Dermis microvascular lymphatic vessel endothelial cell (primary cell): ENCODE results near the gene RCAN2. TPM values are rescaled to one million over a fixed set of nuclear protein-coding genes. Genes with fewer than 3 reads are reported as not detected.

ENCODE experiments used
- DNase-seq, 2 donors: peaks; one replicate each; pipeline versions ENCODE4 v3.0.0 to v3.0.0-alpha.2; 2010; ENCODE audit warnings: low read depth in 2 of 2
- total RNA-seq: library from RNA; depleted of rRNA; stranded (reverse); fragments of >200 nt; gene quantifications from 2 replicates; pipeline ENCODE4 v1.2.1, GENCODE V29; 2014

Gene RCAN2
- total RNA-seq: 0.25 and 0.26 TPM in 2 replicates

DNA sequence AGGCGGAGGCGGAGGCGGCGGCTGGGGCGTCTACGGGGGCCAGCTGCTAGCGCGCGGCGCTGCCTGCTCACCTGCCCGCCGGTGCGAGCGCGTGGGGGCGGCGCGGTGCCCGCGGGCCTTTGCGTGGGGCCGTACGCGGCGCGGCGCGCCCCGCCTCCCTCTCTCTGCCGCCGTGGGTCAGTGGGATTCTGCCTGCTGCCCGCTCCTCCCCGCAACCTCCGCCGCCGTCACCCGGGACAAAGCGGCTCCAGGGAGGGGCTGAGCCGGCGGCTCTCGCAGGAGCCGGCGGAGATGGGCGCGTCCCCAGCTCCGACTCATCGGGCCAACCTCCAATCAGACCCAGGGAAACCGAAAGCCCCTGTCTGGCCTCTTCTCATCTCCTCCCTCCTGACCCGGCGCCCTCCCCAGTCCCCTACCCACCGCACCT lies at the start of gene RCAN2:
TSS of gene RCAN2 (minus strand) at position 249 of the 427 bp plus-strand sequence.
- DNase-seq: peak in 1 of 2 donors; percentile 12

DNA sequence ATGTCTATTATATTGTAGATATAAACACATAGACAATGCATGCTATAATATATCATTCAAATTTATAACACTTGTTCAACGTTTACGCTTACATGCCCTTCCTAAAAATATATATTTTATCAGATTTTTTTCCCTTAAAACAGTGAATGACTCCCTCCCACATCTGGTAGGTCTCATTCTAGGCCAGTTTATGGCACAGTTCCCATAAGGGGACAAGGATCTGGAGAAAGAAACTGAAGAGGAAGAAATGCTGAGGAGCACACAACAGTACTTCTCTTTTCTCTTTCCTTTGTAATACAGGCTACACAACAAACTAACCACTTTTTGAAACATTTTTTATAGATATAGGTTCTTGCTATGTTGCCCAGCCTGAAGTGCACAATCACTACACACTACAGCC lies 48.6 kb upstream of the RCAN2 start:
- no peak for DNase-seq

DNA sequence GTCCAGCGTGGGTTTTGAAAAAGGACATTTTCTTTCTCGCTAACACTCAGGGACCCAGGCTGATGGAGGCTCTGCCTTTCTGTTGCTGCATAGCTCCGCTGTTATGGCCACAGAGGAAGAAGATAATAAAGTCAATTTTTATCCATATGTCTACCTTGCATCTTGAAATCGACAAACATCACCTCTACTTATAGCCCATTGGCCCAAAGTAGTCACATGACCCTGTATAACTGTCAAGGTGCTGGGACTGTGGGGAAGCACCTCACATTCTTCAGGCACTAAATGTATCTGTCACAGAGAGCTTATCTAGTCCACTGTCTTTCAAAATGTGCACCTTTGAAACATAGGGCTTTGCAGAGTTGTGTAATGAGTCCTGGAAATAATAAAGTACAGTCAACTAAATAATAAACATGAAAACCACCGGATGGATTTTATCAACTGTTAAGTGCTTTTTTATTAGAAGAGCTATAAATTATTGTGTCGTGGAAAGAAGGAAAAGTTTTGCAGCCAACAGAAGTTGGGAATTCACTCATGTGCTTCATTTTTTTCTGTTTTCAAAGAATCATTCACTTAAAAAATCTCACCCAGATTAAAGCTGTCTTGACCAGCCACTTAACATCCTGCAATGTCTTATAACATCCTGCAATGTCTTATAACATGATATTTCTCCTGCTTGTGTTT lies 47.7 kb upstream of the RCAN2 start:
- no peak for DNase-seq

DNA sequence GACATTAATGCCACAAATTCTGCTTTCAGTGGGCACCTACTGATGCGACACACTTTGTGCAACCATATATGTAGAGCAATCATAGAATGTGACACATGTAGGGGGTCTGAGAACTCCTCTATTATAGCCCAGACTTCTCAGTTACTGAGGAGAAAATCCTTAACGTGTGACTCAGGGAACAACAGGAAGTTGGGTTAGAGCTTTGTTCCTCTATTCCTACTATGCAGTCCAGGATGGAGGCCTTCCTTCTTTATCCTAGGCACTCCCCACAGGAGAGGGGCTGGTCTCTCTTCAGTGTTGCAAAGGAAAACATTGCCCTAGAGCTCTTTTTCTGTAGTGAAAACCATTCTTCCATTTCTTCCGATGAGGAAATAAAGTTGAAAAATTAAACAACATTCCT lies 39.6 kb upstream of the RCAN2 start:
- no peak for DNase-seq

DNA sequence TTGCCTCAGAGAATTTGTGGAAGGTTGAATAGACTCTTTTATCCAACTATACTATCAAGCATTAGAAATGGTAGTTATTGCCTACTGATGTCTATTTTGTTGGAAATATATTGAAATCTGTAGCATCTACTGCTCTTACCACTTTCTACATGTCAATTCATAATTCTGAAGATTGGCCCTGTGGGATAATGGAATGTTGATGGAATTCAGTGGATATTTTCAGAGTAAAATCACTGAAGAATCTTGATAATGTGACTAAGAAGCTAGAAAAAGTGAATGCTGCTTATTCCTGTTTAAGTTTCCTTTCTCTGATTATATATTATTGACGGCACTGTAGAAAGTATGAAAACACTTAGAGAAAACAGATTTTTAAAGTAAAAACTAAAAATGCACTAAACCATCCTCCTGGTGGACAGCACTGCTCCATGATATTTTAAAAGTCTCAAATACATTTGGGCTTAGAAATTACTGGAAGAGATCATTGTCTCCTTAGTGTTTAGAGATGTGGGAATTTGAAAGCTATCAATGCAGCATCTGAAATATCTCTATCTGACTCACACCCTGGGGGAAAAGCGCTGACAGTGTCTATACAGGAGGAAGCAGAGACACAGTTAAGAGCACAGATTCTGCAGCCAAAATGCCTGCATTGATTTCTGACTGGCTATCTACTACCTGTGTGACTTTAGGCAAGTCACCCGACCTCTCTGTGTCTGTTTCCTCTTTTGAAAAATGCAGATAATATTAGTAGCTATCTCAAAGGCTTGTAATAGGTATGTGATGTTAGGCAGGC lies 37.9 kb upstream of the RCAN2 start:
- DNase-seq: no peak

DNA sequence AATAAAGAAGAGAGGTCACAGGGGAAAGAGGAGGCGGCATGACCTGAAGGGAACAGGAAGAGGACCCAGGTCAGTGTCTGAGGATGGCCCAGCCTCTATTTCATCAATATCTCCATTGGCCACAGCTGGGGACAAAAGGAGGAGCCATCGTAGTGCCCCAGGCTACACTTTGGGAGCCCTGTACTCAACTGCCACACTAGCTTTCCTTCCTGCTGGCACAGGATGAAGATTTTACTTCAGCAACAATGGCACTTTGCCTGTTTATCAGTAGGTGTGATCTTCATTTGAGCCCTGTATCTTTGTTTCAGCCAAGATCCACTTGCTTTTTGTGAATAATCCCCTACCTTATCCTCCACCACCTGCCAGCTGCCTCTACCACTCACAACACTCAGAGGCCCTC lies 35.4 kb upstream of the RCAN2 start:
- no peak for DNase-seq

- no peak for DNase-seq
Observed at GRCh38 chr6:46525583-46525982, 34.3 kb upstream of the RCAN2 start.

GRCh38 chr6:46521464-46521971 lies 30.3 kb upstream of the RCAN2 start:
- no peak for DNase-seq

DNA sequence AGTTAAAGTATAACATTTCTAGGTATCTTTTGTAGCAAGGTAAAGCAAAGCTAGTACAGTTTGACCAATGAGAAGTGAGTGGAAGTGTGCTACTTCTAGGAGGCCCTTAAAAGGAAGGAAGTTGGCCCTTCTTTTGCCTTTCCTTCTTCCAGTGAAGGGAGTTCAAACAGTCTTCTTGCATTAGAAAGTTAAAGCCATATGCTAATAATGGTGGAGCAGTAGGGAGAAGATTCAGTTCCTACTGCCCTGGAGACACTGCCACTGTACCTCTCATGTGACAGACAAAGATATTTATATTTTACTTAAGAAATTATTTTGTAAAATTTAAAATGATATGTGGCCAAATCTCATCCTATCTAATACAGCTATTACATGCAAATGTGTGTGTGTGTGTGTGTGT lies 26.0 kb upstream of the RCAN2 start:
- DNase-seq: no peak

- no peak for DNase-seq
Observed at GRCh38 chr6:46513533-46513932, 22.3 kb upstream of the RCAN2 start.

- DNase-seq: no peak
Observed at GRCh38 chr6:46511320-46511719, 20.1 kb upstream of the RCAN2 start.

- DNase-seq: no peak
Observed at GRCh38 chr6:46510651-46511050, 19.4 kb upstream of the RCAN2 start.

DNA sequence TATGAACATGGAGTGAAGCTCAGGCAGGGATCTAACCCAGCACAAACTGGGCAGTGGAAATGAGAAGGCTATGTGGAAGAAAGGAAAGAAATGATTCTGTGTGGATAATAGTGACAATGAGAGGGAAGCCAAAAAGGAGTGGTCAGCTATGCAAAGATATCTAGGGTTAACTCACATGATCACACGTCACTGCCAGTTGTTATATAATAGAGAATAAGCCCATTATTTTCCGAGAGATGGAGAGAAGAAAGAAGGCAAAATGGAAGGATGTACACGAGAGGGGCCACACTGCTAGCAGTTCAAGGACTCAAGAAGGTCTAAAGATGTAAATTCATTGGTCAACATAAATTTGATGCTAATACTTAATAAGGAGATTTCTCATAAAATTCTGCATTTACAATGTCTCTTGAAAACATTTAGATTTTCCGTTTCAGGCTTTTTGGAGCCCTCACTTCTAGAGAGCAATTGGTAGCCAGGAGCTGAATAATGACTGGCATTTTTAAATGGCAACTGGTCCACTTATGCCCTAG lies 18.8 kb upstream of the RCAN2 start:
- no peak for DNase-seq

GRCh38 chr6:46509063-46509462 lies 17.8 kb upstream of the RCAN2 start:
- no peak for DNase-seq

DNA sequence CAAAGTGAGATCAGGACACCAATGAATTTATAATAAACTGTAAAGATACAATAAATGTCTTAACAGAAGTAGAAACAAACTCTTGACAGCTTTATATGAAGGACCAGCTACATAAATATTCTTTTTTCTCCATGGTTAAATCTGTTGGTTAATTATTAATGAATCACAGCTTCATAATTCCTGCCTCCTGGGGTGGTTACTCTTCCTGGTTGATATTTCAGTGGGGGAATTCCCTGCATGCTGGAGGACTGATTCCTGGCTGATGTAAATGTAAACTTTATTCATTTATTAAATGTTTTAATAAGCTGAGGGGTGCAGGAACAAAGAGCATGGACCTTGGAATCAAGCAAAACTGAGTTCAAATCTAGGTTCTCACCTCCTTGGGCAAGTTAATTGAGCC lies 16.2 kb upstream of the RCAN2 start:
- DNase-seq: no peak

DNA sequence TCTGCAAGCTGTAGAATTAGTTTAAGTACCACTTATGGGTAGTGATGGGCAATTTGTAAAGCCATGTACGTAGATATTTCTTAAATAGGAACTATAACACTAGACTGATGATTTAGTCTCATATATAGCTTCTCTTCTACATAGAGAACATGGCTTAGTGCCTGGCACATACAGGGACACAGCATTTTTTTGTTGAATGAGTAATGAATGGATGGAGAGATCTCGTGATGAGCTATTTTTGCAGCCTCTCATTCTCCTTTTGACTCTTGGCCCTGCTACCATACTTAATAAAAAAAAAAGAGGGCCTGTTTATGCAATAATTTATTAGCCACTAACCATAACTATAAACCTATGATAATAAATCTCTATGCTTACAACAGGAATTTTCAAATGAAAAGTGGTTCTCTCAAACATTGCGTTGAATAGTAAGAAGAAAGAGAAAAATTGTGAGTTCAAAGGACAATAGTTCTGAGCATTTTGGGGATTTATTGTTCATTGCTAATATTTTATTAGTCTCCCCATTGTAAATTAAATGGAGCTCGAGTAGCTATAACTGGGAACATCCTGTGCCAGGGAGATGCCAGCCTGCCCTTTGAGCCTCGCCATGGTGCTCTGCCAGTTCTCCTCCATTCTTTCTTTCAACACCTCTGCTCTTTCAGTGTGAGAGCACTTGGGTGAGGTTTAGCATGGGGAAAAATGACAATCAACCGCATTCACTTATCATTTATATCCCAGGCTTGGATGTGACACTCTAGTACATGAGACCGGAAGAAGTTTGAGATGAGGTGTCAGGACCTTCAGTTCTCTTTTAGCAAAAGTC lies 14.7 kb upstream of the RCAN2 start:
- DNase-seq: no peak

DNA sequence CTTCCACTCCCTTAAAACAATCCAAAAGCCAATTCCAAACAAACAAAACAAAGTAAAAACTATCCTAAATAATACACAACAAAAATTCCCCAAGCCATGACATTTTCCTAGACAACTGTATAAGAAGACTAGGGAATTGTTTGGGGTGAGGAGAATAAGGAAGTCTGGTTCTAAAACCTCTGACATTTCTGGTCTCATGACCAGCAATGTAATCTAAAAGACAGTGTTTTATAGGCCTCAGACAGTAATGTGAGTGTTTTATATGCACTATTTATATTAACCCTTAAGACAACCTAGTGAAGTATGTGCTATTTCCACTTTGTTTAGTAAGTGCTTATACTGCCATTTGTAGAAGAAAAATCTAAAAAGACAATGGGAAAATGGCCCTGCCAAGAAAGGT lies 13.0 kb upstream of the RCAN2 start:
- no peak for DNase-seq

DNA sequence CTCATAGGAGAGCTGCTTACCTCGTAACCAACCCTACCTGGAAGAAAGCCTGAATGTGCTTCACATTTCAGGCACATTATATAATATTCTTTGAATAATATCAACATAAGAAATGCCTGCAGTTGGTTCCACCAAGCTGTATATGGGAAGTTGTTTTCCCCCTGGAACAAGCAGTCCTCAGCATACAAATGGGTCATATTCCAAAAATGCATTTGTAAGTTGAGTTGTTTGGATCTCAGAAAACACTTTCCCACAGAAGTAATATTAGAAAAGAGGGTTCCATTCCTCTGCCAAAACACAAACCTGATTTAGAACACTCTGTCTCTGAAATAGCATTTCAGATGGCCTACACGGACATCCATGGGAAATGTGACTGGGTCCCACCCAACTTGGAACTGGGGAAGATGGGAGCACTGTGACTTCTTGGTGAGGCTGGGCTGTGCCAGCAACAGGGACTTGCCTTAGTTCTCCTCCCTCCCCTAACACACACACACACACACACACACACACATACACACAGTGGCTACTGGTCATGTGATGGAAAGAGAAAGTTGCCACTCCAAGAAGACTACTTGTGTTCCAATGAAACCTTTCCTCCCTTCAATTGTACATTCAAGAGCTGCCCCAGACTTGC lies 11.4 kb upstream of the RCAN2 start:
- DNase-seq: no peak

DNA sequence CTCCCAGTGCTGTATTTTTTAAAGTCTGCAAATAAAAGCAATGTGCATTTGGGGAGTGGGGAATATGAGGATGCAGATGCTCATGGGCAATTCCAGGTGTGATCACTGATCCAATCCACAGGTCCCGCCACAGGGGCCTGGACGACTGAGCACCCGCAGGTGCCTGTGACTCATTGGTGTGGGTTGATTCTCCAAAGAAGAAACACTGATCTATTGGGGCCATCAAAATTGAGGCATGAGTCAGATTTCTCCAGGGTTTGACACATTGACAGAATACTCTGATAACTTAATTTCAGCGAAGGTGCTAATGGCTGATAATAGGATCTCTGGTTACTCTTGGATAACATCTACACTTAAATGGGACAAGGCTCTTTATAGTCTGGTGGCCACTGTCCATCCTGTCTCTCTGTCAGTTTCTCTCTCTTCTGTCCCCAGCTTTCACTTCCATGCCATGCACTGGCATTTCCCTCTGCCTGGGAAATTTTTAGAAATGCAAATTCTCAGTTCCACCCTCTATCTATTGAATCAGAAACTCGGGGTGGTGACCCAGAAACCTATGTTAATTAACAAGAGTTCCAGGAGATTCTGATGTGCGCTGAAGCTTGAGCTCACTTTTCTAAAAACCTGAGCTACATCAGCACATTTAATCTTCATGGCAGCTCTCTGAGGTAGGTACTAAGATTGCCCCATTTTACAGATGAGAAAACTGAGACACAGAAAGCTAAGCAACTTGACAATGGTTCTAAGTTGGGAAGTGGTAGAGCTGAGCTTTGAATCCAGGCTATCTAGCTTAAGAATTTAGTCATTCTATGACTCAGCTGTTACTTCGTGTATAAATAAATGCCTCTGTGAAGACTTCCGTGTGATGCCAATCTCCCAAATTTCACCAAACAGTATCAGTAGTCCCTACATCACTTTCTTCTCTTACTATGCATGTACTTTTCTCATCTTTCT lies 10.2 kb upstream of the RCAN2 start:
- DNase-seq: no peak

DNA sequence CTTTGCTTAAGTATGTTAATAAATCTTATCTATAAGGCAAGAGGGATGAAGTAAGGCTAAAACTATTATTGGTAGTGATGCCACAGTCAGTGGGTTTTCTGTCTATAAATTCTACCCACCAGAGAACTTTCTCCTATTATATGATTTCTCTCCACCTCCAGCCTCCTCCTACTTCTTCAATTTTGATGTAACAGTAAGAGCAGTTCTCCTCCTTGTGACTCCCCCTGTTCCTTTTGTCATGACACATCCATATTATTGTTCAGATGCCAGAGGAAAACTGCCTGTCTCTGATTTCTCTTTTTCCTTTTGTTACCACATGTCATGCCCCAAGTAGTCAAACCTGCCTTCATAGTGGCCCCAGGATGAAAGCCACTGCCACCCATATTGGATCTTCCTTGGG lies 9.1 kb upstream of the RCAN2 start:
- DNase-seq: no peak
